IMR-90 (cell line): Measurements from ENCODE around the gene SYNM. TPM values are rescaled to one million over a fixed set of nuclear protein-coding genes. Genes with fewer than 3 reads are reported as not detected.

Experiments used
- ATAC-seq: fragments of 200-7000 bp; cut with Tn5 transposase; 2 replicates; pipeline ENCODE4 v1.9.1; 2020; ENCODE audit warnings: low read depth, mild to moderate bottlenecking, moderate library complexity
- BruUV-seq: library from RNA; stranded (reverse); fragments of 400-500 nt; replicated peaks from 2 replicates; lab custom pipeline; 2021; lab: Mats Ljungman, UMichigan
- CTCF ChIA-PET: fragments of 300-600 bp; formaldehyde crosslinking; extraction: SDS; loops from one replicate; lab custom pipeline; 2021; ENCODE audit warnings: antibody characterized with exemption; lab: Yijun Ruan, JAX
- POLR2A ChIA-PET: fragments of 300-600 bp; sonication (Branson Sonifier 250); formaldehyde crosslinking; loops from one replicate; lab custom pipeline; 2022; ENCODE audit warnings: antibody characterized with exemption; ENCODE audit not compliant: unreplicated experiment; lab: Charles Lee
- DNase-seq: peaks from one replicate; pipeline ENCODE4 v3.0.0; 2013
- H2AFZ ChIP-seq: replicated peaks from 2 replicates; pipeline ENCODE3; 2013; ENCODE audit warnings: low read length, mild to moderate bottlenecking; ENCODE audit not compliant: poor library complexity
- H2AK5ac ChIP-seq: 2 replicates; pipeline ENCODE4 v1.6.1; 2013; ENCODE audit warnings: low read depth, low read length, inconsistent platforms
- H2AK9ac ChIP-seq: replicated peaks from 2 replicates; pipeline ENCODE3; 2013; ENCODE audit warnings: mild to moderate bottlenecking, low read depth, low read length, moderate library complexity; ENCODE audit not compliant: poor library complexity
- H2BK120ac ChIP-seq: 2 replicates; pipeline ENCODE4 v1.6.1; 2013; ENCODE audit warnings: low read depth, low read length, inconsistent platforms
- H2BK15ac ChIP-seq: 3 replicates; pipeline ENCODE4 v1.6.1; 2013; ENCODE audit warnings: low read depth, low read length, inconsistent platforms
- H2BK20ac ChIP-seq: 2 replicates; pipeline ENCODE4 v1.6.1; 2013; ENCODE audit warnings: low read depth, mild to moderate bottlenecking, inconsistent platforms, low read length, moderate library complexity
- H2BK5ac ChIP-seq: 2 replicates; pipeline ENCODE4 v1.6.1; 2013; ENCODE audit warnings: mild to moderate bottlenecking, low read depth, low read length, inconsistent platforms; ENCODE audit not compliant: poor library complexity, severe bottlenecking
- H3K14ac ChIP-seq: replicated peaks from 2 replicates; pipeline ENCODE4 v1.6.1; 2013; ENCODE audit warnings: low read depth, low read length, inconsistent platforms
- H3K18ac ChIP-seq: 2 replicates; pipeline ENCODE4 v1.6.1; 2013; ENCODE audit warnings: low read depth, low read length, control low read depth
- H3K23ac ChIP-seq: 2 replicates; pipeline ENCODE4 v1.6.1; 2013; ENCODE audit warnings: low read depth, low read length, inconsistent platforms
- H3K27ac ChIP-seq: 2 replicates; pipeline ENCODE4 v1.5.1; 2013; ENCODE audit warnings: mild to moderate bottlenecking, control low read depth, low read length; ENCODE audit not compliant: insufficient read depth
- H3K27me3 ChIP-seq: 2 replicates; pipeline ENCODE4 v1.6.1; 2013; ENCODE audit warnings: low read length; ENCODE audit not compliant: control insufficient read depth, insufficient read depth
- H3K36me3 ChIP-seq: 2 replicates; pipeline ENCODE4 v1.6.1; 2013; ENCODE audit warnings: low read length, mixed read lengths; ENCODE audit not compliant: control insufficient read depth, insufficient read depth
- H3K4ac ChIP-seq: 2 replicates; pipeline ENCODE4 v1.6.1; 2013; ENCODE audit warnings: low read depth, low read length, inconsistent platforms
- H3K4me1 ChIP-seq: 2 replicates; pipeline ENCODE4 v1.6.1; 2013; ENCODE audit warnings: low read length, mixed read lengths; ENCODE audit not compliant: control insufficient read depth, insufficient read depth
- H3K4me2 ChIP-seq: 2 replicates; pipeline ENCODE4 v1.6.1; 2013; ENCODE audit warnings: low read depth, mild to moderate bottlenecking, control low read depth, low read length, moderate library complexity
- H3K4me3 ChIP-seq: 2 replicates; pipeline ENCODE4 v1.5.1; 2013; ENCODE audit warnings: low read depth, mild to moderate bottlenecking, control low read depth, low read length, moderate library complexity; ENCODE audit not compliant: insufficient read depth
- H3K56ac ChIP-seq: 2 replicates; pipeline ENCODE4 v1.6.1; 2013; ENCODE audit warnings: low read length, inconsistent platforms; ENCODE audit not compliant: insufficient read depth; ENCODE audit errors: extremely low read depth
- H3K79me1 ChIP-seq, 2 experiments: 2 replicates each; pipeline ENCODE4 v1.6.1; 2013; ENCODE audit warnings: low read length in 2 of 2, inconsistent platforms in 1 of 2, low read depth in 1 of 2
- H3K9ac ChIP-seq: 2 replicates; pipeline ENCODE4 v1.6.1; 2013; ENCODE audit warnings: low read depth, low read length, control low read depth
- H3K9me1 ChIP-seq: 2 replicates; pipeline ENCODE4 v1.6.1; 2013; ENCODE audit warnings: low read length, inconsistent platforms; ENCODE audit not compliant: insufficient read depth
- H3K9me3 ChIP-seq: 2 replicates; pipeline ENCODE4 v1.6.1; 2013; ENCODE audit warnings: low read length; ENCODE audit not compliant: control insufficient read depth, insufficient read depth
- H4K20me1 ChIP-seq: 2 replicates; pipeline ENCODE4 v1.6.1; 2013; ENCODE audit warnings: low read length, inconsistent platforms; ENCODE audit not compliant: insufficient read depth
- H4K5ac ChIP-seq: 2 replicates; pipeline ENCODE4 v1.6.1; 2013; ENCODE audit warnings: mild to moderate bottlenecking, low read depth, low read length, control low read depth
- H4K8ac ChIP-seq, 2 experiments: 2 replicates each; pipeline ENCODE4 v1.6.1; 2013; ENCODE audit warnings: low read depth in 2 of 2, low read length in 2 of 2, control low read depth in 1 of 2, inconsistent platforms in 1 of 2
- H4K91ac ChIP-seq: 2 replicates; pipeline ENCODE4 v1.6.1; 2013; ENCODE audit warnings: low read depth, low read length, inconsistent platforms; ENCODE audit not compliant: insufficient read depth
- CEBPB ChIP-seq: IDR thresholded peaks from 2 replicates; pipeline ENCODE4 v1.6.1; 2012; ENCODE audit warnings: low read depth, low read length, improper control_type of control experiment
- CTCF ChIP-seq: conservative IDR thresholded peaks from 2 replicates; pipeline ENCODE4 v1.5.1; 2012; ENCODE audit warnings: mild to moderate bottlenecking, low read depth, low read length, improper control_type of control experiment
- ELK1 ChIP-seq: fragments of 150-350 bp; IDR thresholded peaks from 2 replicates; pipeline ENCODE4 v1.6.1; 2016; ENCODE audit warnings: low read depth, mild to moderate bottlenecking, low read length, moderate library complexity, borderline replicate concordance
- POLR2A ChIP-seq: IDR thresholded peaks from 2 replicates; pipeline ENCODE4 v1.6.1; 2012; ENCODE audit warnings: mild to moderate bottlenecking, low read depth, low read length
- WGBS, 2 experiments: methylation state at CpG; one replicate each; pipeline versions ENCODE4 v1.1.5 to v1.1.7; 2013; ENCODE audit warnings: missing lambda C conversion rate in 2 of 2; ENCODE audit not compliant: insufficient read length in 1 of 2; ENCODE audit errors: extremely low coverage in 2 of 2; 5-methylcytosine and 5-hydroxymethylcytosine counted together
- dilution Hi-C: fragments of 300-500 bp; cut with HindIII; formaldehyde crosslinking; loops from one replicate; pipeline ENCODE4 v1.14.3; 2018; ENCODE audit warnings: low sequenced_read_pairs; ENCODE audit not compliant: unreplicated experiment
- in situ Hi-C: fragments of 300-500 bp; cut with MboI; formaldehyde crosslinking; loops from 3 replicates; pipeline ENCODE4 v1.14.3; 2019; ENCODE audit warnings: low sequenced_read_pairs, inconsistent platforms, mixed read lengths
- intact Hi-C: fragments of 100-400 bp; cut with micrococcal nuclease; formaldehyde crosslinking; loops from 2 replicates; pipeline ENCODE4 v1.10.0; 2022
- polyA plus RNA-seq, 3 experiments: library from polyadenylated mRNA; depleted of rRNA; stranded (reverse); fragments of >200 nt; gene quantifications; 2 replicates each; pipeline ENCODE4 v1.2.3, GENCODE V29; 2012; ENCODE audit warnings: low replicate concordance in 1 of 3
- total RNA-seq: library from RNA; depleted of rRNA; stranded (reverse); fragments of >200 nt; gene quantifications from 2 replicates; pipeline ENCODE4 v1.2.3, GENCODE V29; 2012

SYNM gene
- total and polyA plus RNA-seq, 2 of the 4 experiments (the other 2 are of a cell fraction), result 2.1 to 3.4 TPM

DNA sequence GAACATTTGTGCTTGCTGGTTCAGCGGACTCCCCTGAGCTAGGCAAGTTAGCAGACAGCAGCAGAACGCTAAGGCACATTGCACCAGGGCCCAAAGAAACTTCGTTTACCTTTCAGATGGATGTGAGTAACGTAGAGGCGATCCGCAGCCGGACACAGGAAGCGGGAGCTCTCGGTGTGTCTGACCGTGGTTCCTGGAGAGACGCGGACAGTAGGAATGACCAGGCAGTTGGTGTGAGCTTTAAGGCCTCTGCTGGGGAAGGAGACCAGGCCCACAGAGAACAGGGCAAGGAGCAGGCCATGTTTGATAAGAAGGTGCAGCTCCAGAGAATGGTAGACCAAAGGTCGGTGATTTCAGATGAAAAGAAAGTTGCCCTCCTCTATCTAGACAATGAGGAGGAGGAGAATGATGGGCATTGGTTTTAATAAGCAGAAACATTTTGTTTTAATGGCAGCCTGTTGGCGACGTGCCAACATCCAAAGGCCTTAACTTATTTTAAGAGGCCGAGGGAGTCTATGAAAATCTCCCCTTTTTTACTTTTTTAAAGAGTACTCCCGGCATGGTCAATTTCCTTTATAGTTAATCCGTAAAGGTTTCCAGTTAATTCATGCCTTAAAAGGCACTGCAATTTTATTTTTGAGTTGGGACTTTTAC lies 27.9 kb downstream of the SYNM start:
- TF ChIP-seq CEBPB (no peak), CTCF (no peak), POLR2A (no peak), ELK1 (no peak)
- intact Hi-C loops, result no loop called here
- H3K56ac ChIP-seq, result no peak overlapping the region

More for the DNA sequence above, 27.9 kb downstream of the SYNM start:
- H3K18ac ChIP-seq, result no peak overlapping the region
- no peak overlapping the region for H2BK5ac ChIP-seq
- H3K79me1 ChIP-seq, result peaks cover 0 to 28% of the 10 kb centered on the region in 2 experiments; a peak in 2 of 4 replicates
- H3K9me1 ChIP-seq, result peaks cover 26% of the 10 kb centered on the region
- no peak overlapping the region for H2AFZ ChIP-seq
- H2AK9ac ChIP-seq, result no peak overlapping the region
- ATAC-seq (no peak), DNase-seq (no peak)
- peaks cover 4% of the 10 kb centered on the region; the same call in 1 of the 2 replicates for H4K20me1 ChIP-seq
- H3K4me1 ChIP-seq, result peaks cover 5% of the 10 kb centered on the region
- 98% methylated on average over 10 of the region's 18 CpGs; no CpG with 5 or more reads in 1 of the 2 experiments for WGBS, 2 experiments
- H3K36me3 ChIP-seq, result peaks cover 16% of the 10 kb centered on the region
- CTCF ChIA-PET, result no interaction called here
- no peak overlapping the region for H2BK120ac ChIP-seq
- peak overlapping the region; percentile 44; the same call in 1 of the 2 replicates for H2AK5ac ChIP-seq
- H3K4ac ChIP-seq, result no peak overlapping the region
- H3K9me3 ChIP-seq, result no peaks in the 10 kb centered on the region
- H3K27me3 ChIP-seq, result no peaks in the 10 kb centered on the region
- H3K9ac ChIP-seq, result no peak overlapping the region
- in situ Hi-C loops (no loop called here), dilution Hi-C loops (no loop called here)
- no peak overlapping the region for H3K27ac ChIP-seq
- no peak overlapping the region for H4K8ac ChIP-seq
- BruUV-seq, result no TSS peak
- H3K4me2 ChIP-seq, result no peak overlapping the region
- H2BK20ac ChIP-seq, result no peak overlapping the region
- no peak overlapping the region for H3K23ac ChIP-seq
- H2BK15ac ChIP-seq, result no peak overlapping the region
- no peak overlapping the region for H4K91ac ChIP-seq
- no peak overlapping the region for H3K14ac ChIP-seq
- POLR2A ChIA-PET, result no interaction called here
- no peak overlapping the region for H3K4me3 ChIP-seq
- no peak overlapping the region for H4K5ac ChIP-seq
